PC-3 (cell line): ENCODE measurements around the gene PIEZO2. TPM values are rescaled to one million over a fixed set of nuclear protein-coding genes. Genes with fewer than 3 reads are reported as not detected.

Experiments
- ATAC-seq: fragments of 200-7000 bp; cut with Tn5 transposase; 2 replicates; pipeline ENCODE4 v1.9.1; 2020; ENCODE audit warnings: mild to moderate bottlenecking, moderate library complexity
- BruUV-seq: library from RNA; stranded (reverse); fragments of 400-500 nt; replicated peaks from 2 replicates; lab custom pipeline; 2021; lab: Mats Ljungman, UMichigan
- CTCF ChIA-PET: fragments of 300-600 bp; sonication (Branson Sonifier 250); formaldehyde crosslinking; loops from one replicate; lab custom pipeline; 2022; ENCODE audit warnings: antibody characterized with exemption; lab: Charles Lee
- POLR2A ChIA-PET: fragments of 300-600 bp; sonication (Branson Sonifier 250); formaldehyde crosslinking; loops from one replicate; lab custom pipeline; 2022; ENCODE audit warnings: antibody characterized with exemption; ENCODE audit not compliant: unreplicated experiment; lab: Charles Lee
- DNase-seq: peaks from one replicate; pipeline ENCODE4 v3.0.0-alpha.2; 2015
- H2AFZ ChIP-seq: fragments of 300-600 bp; sonication (generic); 2 replicates; pipeline ENCODE4 v1.6.0; 2016; ENCODE audit warnings: antibody characterized with exemption, low read length
- H3F3A ChIP-seq: fragments of 300-600 bp; sonication (generic); one replicate; pipeline ENCODE4 v1.6.0; 2017; ENCODE audit warnings: antibody characterized with exemption, low read length, control low read depth, mild to moderate bottlenecking; ENCODE audit not compliant: unreplicated experiment
- H3K27ac ChIP-seq: fragments of 300-600 bp; sonication (generic); 2 replicates; pipeline ENCODE4 v1.5.1; 2016; ENCODE audit warnings: mild to moderate bottlenecking, low read length
- H3K27me3 ChIP-seq: fragments of 300-600 bp; sonication (generic); 2 replicates; pipeline ENCODE4 v1.6.1; 2016; ENCODE audit warnings: low read length, mixed read lengths
- H3K36me3 ChIP-seq: fragments of 300-600 bp; sonication (generic); 2 replicates; pipeline ENCODE4 v1.6.1; 2016; ENCODE audit warnings: low read depth, mixed run types, low read length, mixed read lengths
- H3K4me1 ChIP-seq: fragments of 300-600 bp; sonication (generic); 2 replicates; pipeline ENCODE4 v1.5.1; 2016; ENCODE audit warnings: low read length; ENCODE audit not compliant: insufficient read depth
- H3K4me2 ChIP-seq: fragments of 300-600 bp; sonication (generic); 2 replicates; pipeline ENCODE4 v1.6.0; 2016; ENCODE audit warnings: low read length
- H3K4me3 ChIP-seq: fragments of 300-600 bp; sonication (generic); 2 replicates; pipeline ENCODE4 v1.5.1; 2016; ENCODE audit warnings: mild to moderate bottlenecking, low read length, mixed read lengths
- H3K79me2 ChIP-seq: fragments of 300-600 bp; sonication (generic); 2 replicates; pipeline ENCODE4 v1.6.1; 2017; ENCODE audit warnings: low read length, mixed read lengths
- H3K9ac ChIP-seq: fragments of 300-600 bp; sonication (generic); 2 replicates; pipeline ENCODE4 v1.6.0; 2016; ENCODE audit warnings: mild to moderate bottlenecking, low read length
- H3K9me2 ChIP-seq: fragments of 300-600 bp; sonication (generic); replicated peaks from 2 replicates; pipeline ENCODE4 v1.6.1; 2016; ENCODE audit warnings: mixed run types, low read length, mixed read lengths
- H3K9me3 ChIP-seq: fragments of 300-600 bp; sonication (generic); 2 replicates; pipeline ENCODE4 v1.6.1; 2016; ENCODE audit warnings: low read length, mixed read lengths
- H4K20me1 ChIP-seq: fragments of 300-600 bp; sonication (generic); 2 replicates; pipeline ENCODE4 v1.6.1; 2016; ENCODE audit warnings: low read length, mixed read lengths
- CTCF ChIP-seq: fragments of 300-600 bp; sonication (generic); conservative IDR thresholded peaks from 2 replicates; pipeline ENCODE4 v1.5.1; 2017; ENCODE audit warnings: antibody characterized with exemption, low read depth, mild to moderate bottlenecking, low read length
- EZH2 ChIP-seq: fragments of 300-600 bp; sonication (generic); IDR thresholded peaks from one replicate; pipeline ENCODE4 v1.6.1; 2017; ENCODE audit warnings: antibody characterized with exemption, mild to moderate bottlenecking, low read length; ENCODE audit not compliant: unreplicated experiment
- EZH2phosphoT487 ChIP-seq: fragments of 300-600 bp; sonication (generic); IDR thresholded peaks from 2 replicates; pipeline ENCODE4 v1.6.1; 2018; ENCODE audit warnings: mild to moderate bottlenecking, antibody characterized with exemption, low read length, borderline replicate concordance
- intact Hi-C: fragments of 100-400 bp; cut with micrococcal nuclease; formaldehyde crosslinking; loops from 2 replicates; pipeline ENCODE4 v1.9.0; 2023
- total RNA-seq: library from RNA; depleted of rRNA; stranded (reverse); fragments of >200 nt; gene quantifications from 2 replicates; pipeline ENCODE4 v1.2.3, GENCODE V29; 2014

Gene PIEZO2
- total RNA-seq, 1 experiment from 2014 or later, result not detected

- BruUV-seq, result no TSS peak
- Histone ChIP-seq H3F3A (no peaks in the 10 kb centered on the region), H3K36me3 (no peaks in the 10 kb centered on the region), H3K4me1 (no peaks in the 10 kb centered on the region), H3K27me3 (peaks cover 8% of the 10 kb centered on the region; the same call in 1 of the 2 replicates), H4K20me1 (no peaks in the 10 kb centered on the region), H3K9me2 (no peaks in the 10 kb centered on the region), H3K79me2 (no peaks in the 10 kb centered on the region), H3K4me3 (no peak overlapping the region), H3K9ac (no peak overlapping the region), H3K27ac (no peak overlapping the region), H3K9me3 (no peaks in the 10 kb centered on the region), H3K4me2 (no peak overlapping the region), H2AFZ (no peak overlapping the region)
- POLR2A ChIA-PET, result no interaction called here
- ATAC-seq (no peak), DNase-seq (no peak)
- CTCF ChIA-PET, result no interaction called here
- TF ChIP-seq EZH2phosphoT487 (no peak), CTCF (no peak), EZH2 (no peak)
- intact Hi-C loops, result no loop called here
These were observed 140.9 kb downstream of the PIEZO2 start for GRCh38 chr18:11008505-11008904.

- no TSS peak for BruUV-seq
- Histone ChIP-seq H3K27me3 (peaks cover 7% of the 10 kb centered on the region; the same call in 1 of the 2 replicates), H3K36me3 (no peaks in the 10 kb centered on the region), H3K27ac (no peak overlapping the region), H3K9ac (no peak overlapping the region), H3K4me1 (no peaks in the 10 kb centered on the region), H3K79me2 (no peaks in the 10 kb centered on the region), H2AFZ (no peak overlapping the region), H3K4me2 (no peak overlapping the region), H3K9me2 (no peaks in the 10 kb centered on the region), H3F3A (no peaks in the 10 kb centered on the region), H4K20me1 (no peaks in the 10 kb centered on the region), H3K9me3 (no peaks in the 10 kb centered on the region), H3K4me3 (no peak overlapping the region)
- POLR2A ChIA-PET, result no interaction called here
- intact Hi-C loops, result no loop called here
- DNase-seq (peak; percentile 10), ATAC-seq (no peak; the same call in 1 of the 2 replicates)
- CTCF ChIA-PET, result no interaction called here
- TF ChIP-seq EZH2phosphoT487, result no peak
- no peak for TF ChIP-seq CTCF
- no peak for TF ChIP-seq EZH2
These were observed 143.8 kb downstream of the PIEZO2 start for GRCh38 chr18:11005528-11005927.

- no peaks in the 10 kb centered on the region for H3K9me3 ChIP-seq
- TF ChIP-seq CTCF, result no peak
- H3K36me3 ChIP-seq, result no peaks in the 10 kb centered on the region
- H2AFZ ChIP-seq, result no peak overlapping the region
- ChIA-PET POLR2A (no interaction called here), CTCF (no interaction called here)
- H4K20me1 ChIP-seq, result no peaks in the 10 kb centered on the region
- no peak overlapping the region for H3K27ac ChIP-seq
- no peaks in the 10 kb centered on the region for H3F3A ChIP-seq
- intact Hi-C loops, result no loop called here
- H3K27me3 ChIP-seq, result peaks cover 3% of the 10 kb centered on the region; the same call in 1 of the 2 replicates
- H3K4me1 ChIP-seq, result no peaks in the 10 kb centered on the region
- no peaks in the 10 kb centered on the region for H3K9me2 ChIP-seq
- no peak overlapping the region for H3K4me3 ChIP-seq
- no peak overlapping the region for H3K9ac ChIP-seq
- DNase-seq (no peak), ATAC-seq (no peak)
- H3K4me2 ChIP-seq, result no peak overlapping the region
- BruUV-seq, result no TSS peak
- no peaks in the 10 kb centered on the region for H3K79me2 ChIP-seq
These were observed 144.4 kb downstream of the PIEZO2 start for GRCh38 chr18:11004951-11005350.
